HepG2 (cell line): ENCODE measurements around the gene CCDC88C. TPM values are rescaled to one million over a fixed set of nuclear protein-coding genes. Genes with fewer than 3 reads are reported as not detected.

Experiments
- FOXM1 ChIP-seq: sonication (generic); formaldehyde crosslinking; IDR thresholded peaks from 2 replicates; pipeline ENCODE4 v1.5.0; 2020; ENCODE audit warnings: missing genetic modification reagents
- MED8 ChIP-seq: sonication (generic); formaldehyde crosslinking; IDR thresholded peaks from 2 replicates; pipeline ENCODE4 v1.8.1; 2023; ENCODE audit warnings: mild to moderate bottlenecking, missing genetic modification reagents; ENCODE audit not compliant: insufficient replicate concordance
- TP53 ChIP-seq: sonication (generic); formaldehyde crosslinking; conservative IDR thresholded peaks from 2 replicates; pipeline ENCODE4 v1.4.0; 2020; ENCODE audit warnings: missing genetic modification reagents
- ZNF292 ChIP-seq: sonication (generic); formaldehyde crosslinking; IDR thresholded peaks from 2 replicates; pipeline ENCODE4 v1.8.1; 2022; ENCODE audit warnings: mild to moderate bottlenecking, low read depth, missing genetic modification reagents, borderline replicate concordance
- ZNF629 ChIP-seq: sonication (generic); formaldehyde crosslinking; conservative IDR thresholded peaks from 2 replicates; pipeline ENCODE4 v1.5.0; 2020; ENCODE audit warnings: missing genetic modification reagents
- ZNF737 ChIP-seq: sonication (generic); formaldehyde crosslinking; IDR thresholded peaks from 2 replicates; pipeline ENCODE4 v1.5.0; 2020; ENCODE audit warnings: missing genetic modification reagents, mild to moderate bottlenecking, borderline replicate concordance
- polyA plus RNA-seq, 8 experiments: library from polyadenylated mRNA; depleted of rRNA in 3 of 8; stranded (reverse) in 7 of 8; unstranded in 1 of 8; fragments of >200 nt; fragmentation: Illumina TruSeq in 4 of 8; extraction: Trizol in 4 of 8; gene quantifications; 2 replicates each; pipeline versions ENCODE4 v1.2.1 to v1.2.3, GENCODE V29; 2011 to 2016; ENCODE audit warnings: low read depth in 4 of 8, missing spikeins in 1 of 8, mixed read lengths in 1 of 8; ENCODE audit not compliant: insufficient read depth in 1 of 8
- total RNA-seq, 5 experiments: library from RNA; depleted of rRNA; stranded (reverse); fragments of >200 nt; fragmentation: Illumina TruSeq; extraction: Trizol; gene quantifications; 2 replicates each; pipeline ENCODE4 v1.2.3, GENCODE V29; 2016; ENCODE audit warnings: low read depth in 1 of 5
- TF ChIP-seq, protein P1 (sequence below), 2 experiments: sonication (generic) in 1 of 2; formaldehyde crosslinking in 1 of 2; IDR thresholded peaks; 2 replicates each; pipeline versions ENCODE4 v1.4.0 to v1.6.1; 2018 to 2020; ENCODE audit warnings: missing genetic modification reagents in 2 of 2, borderline replicate concordance in 1 of 2, low read depth in 1 of 2, mild to moderate bottlenecking in 1 of 2, missing biosample characterization in 1 of 2
- TF ChIP-seq, protein P2 (sequence below): sonication (generic); formaldehyde crosslinking; IDR thresholded peaks from 2 replicates; pipeline ENCODE4 v1.4.0; 2020; ENCODE audit warnings: missing genetic modification reagents, mild to moderate bottlenecking, borderline replicate concordance

CCDC88C gene
- total and polyA plus RNA-seq, 2 of the 13 experiments (the other 11 are each of a cell fraction or from before 2014, with no cell fraction given), result 3.6 to 11.7 TPM

DNA sequence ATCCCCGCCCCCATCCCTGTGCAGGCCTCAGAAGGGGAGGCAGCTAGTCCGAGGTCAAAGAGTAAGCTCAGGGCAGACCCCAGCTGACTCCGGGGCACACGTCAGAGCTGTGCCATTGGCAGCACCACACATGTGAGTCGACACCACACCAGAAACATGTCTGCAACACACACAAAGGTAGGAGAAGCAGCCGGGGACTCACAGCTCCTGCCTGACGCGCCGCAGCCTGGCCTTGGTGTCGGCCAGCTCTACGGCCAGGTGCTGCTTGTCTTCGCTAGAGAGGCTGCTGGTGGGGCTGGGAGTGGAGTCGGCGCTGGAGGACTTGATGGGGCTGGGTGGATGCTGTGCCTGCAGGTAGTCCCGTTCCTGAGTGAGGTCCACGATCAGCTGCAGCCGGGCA lies 78.5 kb downstream of the CCDC88C start (continued):
- TF ChIP-seq, protein P1, sequence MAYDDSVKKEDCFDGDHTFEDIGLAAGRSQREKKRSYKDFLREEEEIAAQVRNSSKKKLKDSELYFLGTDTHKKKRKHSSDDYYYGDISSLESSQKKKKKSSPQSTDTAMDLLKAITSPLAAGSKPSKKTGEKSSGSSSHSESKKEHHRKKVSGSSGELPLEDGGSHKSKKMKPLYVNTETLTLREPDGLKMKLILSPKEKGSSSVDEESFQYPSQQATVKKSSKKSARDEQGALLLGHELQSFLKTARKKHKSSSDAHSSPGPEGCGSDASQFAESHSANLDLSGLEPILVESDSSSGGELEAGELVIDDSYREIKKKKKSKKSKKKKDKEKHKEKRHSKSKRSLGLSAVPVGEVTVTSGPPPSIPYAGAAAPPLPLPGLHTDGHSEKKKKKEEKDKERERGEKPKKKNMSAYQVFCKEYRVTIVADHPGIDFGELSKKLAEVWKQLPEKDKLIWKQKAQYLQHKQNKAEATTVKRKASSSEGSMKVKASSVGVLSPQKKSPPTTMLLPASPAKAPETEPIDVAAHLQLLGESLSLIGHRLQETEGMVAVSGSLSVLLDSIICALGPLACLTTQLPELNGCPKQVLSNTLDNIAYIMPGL (CRISPR knock-in tag; IDR thresholded peaks at IDR 0.05; ENCODE audit: borderline replicate concordance in 1 of 2, low read depth in 1 of 2), result no peak
- TF ChIP-seq FOXM1 (CRISPR knock-in tag) (no peak), TP53 (CRISPR knock-in tag) (no peak), MED8 (CRISPR knock-in tag) (no peak), ZNF292 (CRISPR knock-in tag) (no peak), ZNF629 (CRISPR knock-in tag) (no peak), ZNF737 (no peak)
- TF ChIP-seq, protein P2, sequence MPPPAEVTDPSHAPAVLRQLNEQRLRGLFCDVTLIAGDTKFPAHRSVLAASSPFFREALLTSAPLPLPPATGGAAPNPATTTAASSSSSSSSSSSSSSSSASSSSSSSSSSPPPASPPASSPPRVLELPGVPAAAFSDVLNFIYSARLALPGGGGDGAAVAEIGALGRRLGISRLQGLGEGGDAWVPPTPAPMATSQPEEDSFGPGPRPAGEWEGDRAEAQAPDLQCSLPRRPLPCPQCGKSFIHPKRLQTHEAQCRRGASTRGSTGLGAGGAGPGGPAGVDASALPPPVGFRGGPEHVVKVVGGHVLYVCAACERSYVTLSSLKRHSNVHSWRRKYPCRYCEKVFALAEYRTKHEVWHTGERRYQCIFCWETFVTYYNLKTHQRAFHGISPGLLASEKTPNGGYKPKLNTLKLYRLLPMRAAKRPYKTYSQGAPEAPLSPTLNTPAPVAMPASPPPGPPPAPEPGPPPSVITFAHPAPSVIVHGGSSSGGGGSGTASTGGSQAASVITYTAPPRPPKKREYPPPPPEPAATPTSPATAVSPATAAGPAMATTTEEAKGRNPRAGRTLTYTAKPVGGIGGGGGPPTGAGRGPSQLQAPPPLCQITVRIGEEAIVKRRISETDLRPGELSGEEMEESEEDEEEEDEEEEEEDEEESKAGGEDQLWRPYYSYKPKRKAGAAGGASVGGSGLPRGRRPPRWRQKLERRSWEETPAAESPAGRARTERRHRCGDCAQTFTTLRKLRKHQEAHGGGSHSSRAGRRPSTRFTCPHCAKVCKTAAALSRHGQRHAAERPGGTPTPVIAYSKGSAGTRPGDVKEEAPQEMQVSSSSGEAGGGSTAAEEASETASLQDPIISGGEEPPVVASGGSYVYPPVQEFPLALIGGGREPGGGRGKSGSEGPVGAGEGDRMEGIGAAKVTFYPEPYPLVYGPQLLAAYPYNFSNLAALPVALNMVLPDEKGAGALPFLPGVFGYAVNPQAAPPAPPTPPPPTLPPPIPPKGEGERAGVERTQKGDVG (CRISPR knock-in tag), result no peak
